K562 treated with DMSO at 1 percent for 4 hours (cell line): ENCODE measurements around the gene SNAPC3. TPM values are rescaled to one million over a fixed set of nuclear protein-coding genes. Genes with fewer than 3 reads are reported as not detected.

ENCODE experiments used
- total RNA-seq: library from RNA; unstranded; fragments of 300-600 nt; gene quantifications from 2 replicates; pipeline ENCODE4 v1.2.3, GENCODE V29; 2022; ENCODE audit not compliant: insufficient read depth

SNAPC3 gene
- 7.9 and 11.6 TPM in 2 replicates for total RNA-seq

GRCh38 chr9:15422372-15423230 lies at the start of gene SNAPC3:
TSS of gene SNAPC3 (plus strand) at chr9:15422876. CDS start at chr9:15422880, 4 bp downstream.

DNA sequence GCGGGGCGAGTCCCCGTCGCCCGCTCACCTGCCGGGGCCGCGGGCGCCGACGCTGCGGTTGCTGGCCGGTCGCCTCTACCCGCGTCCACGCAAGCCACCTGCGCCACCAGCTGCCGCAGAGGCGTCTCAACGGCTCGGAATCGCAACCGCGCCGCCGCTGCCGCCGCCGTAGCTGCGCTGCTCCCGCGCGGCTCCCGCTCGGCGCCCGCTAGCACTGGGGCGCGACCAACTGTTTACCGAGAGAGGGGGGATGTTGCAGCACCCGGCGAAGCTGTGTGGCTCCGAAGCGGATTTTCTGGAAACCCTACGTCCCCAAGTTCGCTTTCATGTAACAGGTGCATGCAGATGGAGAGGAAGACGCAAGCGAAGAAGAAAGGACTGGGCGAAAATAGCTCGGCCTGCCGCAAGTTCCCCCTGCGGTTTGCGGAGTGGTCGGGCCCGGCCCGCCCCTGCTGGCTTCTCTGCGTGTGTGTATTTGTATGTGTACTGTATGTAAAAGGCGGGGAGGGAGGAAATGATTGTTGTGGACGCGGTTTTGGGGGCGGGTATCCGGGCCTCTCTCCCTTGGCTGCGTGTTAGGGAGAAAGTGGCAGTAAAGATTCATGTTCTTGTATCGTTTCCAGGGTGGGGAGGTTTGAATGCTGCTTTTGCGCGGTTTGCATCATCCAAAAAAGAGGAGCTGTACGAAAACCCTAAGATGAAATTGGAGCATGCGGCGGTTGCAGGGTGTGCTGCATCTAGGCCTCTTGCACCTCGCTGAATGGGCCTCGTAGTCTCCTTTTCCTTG lies 88.3 kb downstream of the SNAPC3 start, which contains the start of gene PSIP1:
Gene PSIP1, minus strand, starts transcription at position 182 of the 787 bp plus-strand sequence. CDS start 782 bp downstream, outside the sequence.

Other genes starting within 250 kb of the SNAPC3 start
- gene TTC39B, start 115.7 kb upstream of the SNAPC3 start, total RNA-seq = 0.90 and 3.1 TPM in 2 replicates
- 63.0 and 107 TPM in 2 replicates for gene PSIP1, start 88.1 kb downstream of the SNAPC3 start, total RNA-seq
- gene CCDC171, start 130.2 kb downstream of the SNAPC3 start, total RNA-seq = not detected in 2 replicates